ENCODE measurements around the gene DIDO1.

The DIDO1 gene

DNA sequence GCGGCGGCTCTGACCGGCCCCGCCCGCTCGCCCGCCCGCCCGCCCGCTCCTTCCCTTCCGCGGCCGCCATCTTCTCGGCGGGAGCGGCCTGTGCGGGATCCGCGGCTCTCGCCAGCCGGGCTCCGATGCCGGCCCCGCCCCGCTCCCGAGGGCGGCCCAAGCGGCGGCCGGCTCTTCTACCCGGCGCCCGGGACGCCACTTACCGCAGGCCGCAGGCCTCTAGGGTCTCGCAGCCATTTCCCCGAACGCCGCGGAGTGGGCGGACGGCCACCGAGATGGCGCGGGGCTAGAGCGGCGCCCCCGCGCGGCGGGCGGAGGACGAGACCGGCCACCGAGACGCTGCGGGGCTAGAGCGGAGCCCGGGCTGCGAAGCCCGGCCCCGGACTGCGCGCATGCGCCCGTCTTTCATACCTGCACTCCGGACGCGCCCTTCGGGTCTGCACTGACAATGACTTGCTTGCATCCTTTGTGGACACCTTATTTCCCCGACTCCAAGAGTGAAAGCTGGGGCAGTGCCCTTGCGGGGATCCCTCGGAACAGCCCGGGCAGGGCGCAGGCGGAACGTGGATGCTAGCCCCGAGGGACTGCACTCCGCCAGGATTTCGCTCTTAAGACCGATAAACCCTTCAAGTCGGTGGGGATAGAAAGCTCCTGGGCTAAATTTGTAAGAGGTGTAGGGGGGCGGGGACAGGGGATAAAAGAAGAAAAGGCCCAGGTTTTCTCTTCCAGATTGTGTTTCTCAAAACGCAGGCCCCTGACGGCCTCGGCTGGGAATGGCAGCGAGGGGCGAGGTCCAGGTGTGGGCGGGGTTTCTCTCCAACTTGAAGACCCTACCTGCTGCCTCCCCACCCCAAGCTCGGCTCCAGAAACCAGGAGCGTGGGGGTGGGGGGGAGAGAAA is at the start of gene DIDO1:
Gene DIDO1 (minus strand): TSS at position 277 of the 899 bp plus-strand sequence.
- DNase-seq, result peak; percentile 95

DNA sequence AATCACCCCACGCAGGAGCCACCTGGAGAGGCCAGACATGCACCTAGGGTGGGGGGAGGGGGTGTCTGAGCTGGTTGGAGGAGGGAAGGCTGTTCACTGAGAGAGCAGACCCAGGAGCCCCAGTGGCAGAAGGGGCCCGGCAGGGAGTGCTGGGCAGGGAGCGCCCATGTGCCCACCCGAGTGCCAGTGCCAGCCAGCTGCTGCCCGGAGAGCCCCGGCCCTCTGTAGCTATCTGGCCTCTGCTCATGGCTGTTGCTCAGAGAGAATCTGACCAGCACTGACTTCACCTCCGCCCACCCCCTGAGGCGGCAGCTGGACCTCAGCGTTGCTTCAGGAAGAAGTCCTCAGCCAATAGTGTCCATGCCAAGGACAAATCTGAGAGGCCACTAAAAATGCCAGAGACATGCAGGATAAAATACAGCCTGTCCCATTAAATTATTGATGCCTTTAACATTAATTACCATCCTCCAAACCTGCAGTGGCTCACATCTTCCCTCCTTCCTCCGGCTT is 49.0 kb upstream of the DIDO1 start:
- DNase-seq, result no peak

DNA sequence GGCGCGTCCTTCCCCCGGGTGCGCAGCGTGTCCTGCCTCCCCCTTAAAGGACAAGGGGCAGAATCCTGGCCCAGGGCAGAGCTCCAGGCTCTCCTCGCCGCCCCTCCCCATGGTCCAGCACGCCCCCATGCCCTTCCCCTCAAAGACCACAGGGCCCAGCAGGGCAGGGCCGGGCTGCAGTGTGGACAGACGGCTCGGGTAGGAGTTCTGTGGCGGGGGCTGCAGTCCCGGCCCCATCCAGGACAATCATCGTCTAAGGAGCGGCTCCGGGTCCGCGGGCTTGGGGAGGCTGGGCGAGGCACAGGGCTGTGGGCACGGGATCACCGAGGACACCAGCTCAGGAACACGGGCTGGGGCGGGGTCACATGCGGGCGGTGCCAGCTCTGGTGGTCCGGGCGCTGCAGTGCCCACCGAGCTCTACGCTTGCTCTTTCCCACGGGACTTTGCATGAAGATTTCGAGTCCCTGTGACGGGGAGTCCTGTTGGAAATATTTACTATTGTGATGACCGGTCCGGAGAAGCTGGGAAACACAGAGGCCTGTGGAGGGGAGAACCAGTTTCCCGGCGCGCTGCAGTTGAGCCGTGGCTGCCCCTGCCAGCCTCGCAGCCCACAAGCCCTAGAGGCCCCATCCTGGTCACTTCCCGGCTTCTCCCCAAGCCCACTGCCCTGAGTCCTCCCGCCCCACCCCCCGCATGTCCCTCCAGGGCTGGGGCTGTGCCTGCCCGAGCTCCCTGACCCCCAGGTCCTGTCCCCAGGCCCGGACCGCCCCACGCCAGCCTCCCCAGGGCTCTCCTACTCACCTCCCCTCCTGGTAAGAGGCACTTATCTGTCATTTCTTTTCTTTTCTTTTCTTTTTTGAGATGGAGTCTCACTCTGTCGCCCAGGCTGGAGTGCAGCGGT is 46.8 kb upstream of the DIDO1 start:
- no peak for DNase-seq

DNA sequence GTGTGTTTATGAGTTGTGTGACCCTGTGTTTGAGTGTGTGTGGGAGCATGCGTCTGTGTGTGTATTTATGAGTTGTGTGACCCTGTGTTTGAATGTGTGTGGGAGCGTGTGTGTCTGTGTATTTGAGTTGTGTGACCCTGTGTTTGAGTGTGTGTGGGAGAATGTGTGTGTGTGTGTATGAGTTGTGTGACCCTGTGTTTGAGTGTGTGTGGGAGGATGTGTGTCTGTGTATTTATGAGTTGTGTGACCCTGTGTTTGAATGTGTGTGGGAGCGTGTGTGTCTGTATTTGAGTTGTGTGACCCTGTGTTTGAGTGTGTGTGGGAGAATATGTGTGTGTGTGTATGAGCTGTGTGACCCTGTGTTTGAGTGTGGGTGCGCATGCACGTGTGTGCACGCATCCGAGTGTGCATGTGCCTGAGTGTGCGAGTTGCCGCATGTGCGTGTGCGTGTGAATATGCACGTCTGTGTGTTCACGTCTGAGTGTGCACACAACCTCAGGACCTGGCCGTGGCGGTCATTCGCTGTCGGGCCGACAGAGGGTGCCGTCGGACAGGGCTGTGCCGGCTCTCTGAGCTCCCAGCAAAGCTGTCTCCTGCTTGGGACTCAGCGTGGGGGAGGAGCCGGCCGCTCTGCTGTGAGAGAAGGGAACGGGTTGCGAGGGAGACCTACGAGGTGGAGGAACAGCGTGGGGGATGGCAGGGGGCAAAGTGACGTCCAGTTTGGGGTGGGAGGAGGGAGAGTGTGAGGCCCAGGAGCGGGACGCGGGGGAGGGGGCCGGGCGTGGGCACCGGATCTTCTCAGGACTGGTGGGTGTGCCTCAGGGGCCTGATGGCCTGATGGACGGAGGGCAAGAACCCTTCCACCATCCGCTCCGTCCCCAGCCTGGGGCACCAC is 45.9 kb upstream of the DIDO1 start:
- peak; percentile 88 for DNase-seq

DNA sequence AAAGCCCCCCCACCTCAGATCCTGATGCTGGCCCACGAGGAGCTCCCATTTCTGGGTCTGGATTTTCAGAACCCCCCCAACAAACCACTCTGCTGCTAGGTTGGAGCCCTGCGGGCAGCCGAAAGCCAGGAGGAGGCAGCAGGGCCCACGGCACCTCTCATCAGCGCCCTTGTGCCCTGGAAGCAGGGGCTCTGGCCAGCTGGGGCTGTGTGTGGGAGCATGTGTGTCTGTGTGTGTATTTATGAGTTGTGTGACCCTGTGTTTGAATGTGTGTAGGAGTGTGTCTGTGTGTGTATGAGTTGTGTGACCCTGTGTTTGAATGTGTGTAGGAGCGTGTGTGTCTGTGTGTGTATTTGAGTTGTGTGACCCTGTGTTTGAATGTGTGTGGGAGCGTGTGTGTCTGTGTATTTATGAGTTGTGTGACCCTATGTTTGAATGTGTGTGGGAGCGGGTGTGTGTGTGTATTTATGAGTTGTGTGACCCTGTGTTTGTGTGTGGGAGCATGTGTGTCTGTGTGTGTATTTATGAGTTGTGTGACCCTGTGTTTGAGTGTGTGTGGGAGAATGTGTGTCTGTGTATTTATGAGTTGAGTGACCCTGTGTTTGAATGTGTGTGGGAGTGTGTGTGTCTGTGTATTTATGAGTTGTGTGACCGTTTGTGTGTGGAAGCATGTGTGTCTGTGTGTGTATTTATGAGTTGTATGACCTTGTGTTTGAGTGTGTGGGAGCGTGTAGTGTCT is 45.1 kb upstream of the DIDO1 start:
- no peak for DNase-seq

DNA sequence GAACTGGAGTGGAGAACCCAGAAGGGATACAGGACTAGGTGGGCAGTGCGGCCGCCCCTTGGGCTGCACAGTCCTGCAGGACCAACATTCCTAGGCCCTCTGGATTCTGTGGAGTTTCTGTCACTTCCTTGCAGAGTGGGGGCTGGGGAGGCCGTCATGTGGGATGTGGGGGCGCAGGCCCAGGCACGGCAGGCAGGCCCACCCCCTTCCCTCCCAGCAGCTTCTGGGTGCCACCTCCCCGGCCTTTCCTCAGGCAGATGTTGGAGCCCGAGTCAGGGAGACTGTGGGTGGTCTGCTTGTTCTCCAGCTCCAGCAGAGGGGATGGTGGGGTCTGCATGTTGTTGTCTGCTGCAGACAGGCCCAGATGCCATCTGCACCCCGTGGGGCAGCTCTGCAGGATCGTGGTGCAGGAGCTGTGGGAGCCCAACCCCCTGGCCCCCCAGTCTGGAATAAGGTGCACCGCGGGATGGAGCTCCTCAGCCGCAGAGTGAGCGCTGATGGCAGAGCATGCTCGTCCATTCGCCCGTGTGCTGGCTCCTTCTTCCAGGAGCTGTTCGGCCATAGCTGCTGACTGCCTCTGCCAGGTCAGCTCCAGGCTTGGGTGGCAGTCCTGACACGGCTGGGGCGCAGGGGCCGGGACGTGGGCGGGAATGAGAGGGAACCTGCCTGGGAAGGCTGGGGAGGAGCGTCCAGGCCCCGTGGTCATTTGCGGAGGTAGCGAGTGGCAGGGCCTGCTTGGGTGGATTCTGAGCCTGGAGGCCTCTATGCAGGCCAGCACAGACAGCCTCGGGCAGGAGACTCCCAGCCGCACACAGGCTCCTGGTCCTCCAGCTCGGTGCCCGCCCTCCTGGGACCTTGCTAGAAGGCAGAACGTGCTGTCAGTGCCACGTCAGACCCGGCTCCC is 44.3 kb upstream of the DIDO1 start:
- no peak for DNase-seq

DNA sequence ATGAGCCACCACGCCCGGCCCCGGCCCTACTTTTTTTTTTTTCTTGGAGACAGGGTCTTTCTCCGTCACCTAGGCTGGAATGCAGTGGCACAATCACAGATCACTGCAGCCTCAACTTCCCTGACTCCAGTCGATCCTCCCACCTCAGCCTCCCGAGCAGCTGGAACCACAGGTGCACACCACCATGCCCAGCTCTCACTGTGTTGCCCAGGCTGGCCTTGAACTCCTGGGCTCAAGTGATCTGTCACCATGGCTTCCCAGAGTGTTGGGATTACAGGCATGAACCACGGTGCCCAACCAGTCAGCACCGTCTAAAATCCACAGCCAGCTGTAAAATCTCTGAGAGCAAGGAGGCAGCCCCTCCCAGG is 43.6 kb upstream of the DIDO1 start:
- DNase-seq, result no peak

DNA sequence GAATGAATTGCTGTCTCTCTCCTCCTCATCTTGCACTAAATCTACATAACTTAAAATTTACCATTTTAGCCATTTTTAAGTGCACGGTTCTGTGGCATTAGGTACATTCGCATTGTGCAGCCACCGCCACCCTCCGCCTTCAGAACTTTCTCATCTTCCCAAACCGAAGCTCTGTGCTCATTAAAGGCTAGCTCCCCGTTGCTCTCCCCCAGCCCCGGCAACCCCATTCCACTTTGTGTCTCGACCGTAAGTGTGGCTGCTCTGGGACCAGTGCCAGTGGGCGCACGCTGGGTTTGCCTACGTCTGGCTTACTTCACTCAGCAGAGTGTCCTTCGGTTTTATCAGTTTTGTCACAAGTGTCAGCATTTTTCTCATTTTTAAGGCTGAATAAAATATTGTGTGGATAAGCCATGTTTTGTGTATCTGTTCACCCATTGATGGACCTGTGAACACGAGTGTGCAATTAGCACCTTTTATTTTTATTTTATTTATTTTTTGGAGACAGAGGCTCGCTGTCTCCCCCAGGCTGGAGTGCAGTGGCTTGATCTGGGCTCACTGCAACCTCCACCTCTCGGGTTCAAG is 43.0 kb upstream of the DIDO1 start:
- no peak for DNase-seq

DNA sequence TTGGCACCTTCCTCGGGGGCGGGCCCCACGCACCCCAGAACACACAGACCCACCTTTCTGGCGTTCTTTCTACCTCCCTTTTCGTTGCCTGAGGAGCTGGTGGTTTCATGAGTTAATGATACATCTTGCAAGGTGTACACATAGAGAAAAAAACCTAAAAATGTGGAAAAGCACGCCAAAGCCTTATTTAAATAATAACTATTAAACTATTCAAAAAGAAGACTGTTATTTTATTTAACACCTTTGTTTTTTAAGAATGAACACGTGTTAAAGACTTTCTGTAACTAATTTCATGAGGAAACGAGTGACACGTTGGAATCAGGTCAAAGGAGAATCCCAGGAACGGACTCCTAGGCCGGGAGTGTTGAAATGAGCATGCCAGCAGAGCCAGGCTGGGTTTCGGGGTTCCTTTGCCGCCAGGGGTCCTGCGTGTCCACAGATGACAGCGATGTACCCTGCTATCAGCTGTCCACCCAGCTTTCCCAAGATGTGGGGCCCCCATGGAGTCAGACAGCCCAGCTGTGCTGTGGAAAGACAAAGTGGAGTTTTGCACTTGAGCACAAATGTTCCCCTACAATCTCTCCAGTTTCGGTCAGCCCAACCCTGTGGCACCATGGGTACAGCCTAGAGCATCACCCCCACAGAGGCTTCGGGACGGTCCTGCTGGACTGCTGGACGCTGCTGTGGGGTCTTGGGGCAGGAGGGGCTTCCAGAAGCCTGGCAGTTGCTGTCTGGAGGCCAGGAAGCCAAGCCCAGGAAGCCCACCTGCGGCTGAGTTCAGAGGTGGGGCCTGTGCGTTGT is 42.3 kb upstream of the DIDO1 start:
- no peak for DNase-seq

DNA sequence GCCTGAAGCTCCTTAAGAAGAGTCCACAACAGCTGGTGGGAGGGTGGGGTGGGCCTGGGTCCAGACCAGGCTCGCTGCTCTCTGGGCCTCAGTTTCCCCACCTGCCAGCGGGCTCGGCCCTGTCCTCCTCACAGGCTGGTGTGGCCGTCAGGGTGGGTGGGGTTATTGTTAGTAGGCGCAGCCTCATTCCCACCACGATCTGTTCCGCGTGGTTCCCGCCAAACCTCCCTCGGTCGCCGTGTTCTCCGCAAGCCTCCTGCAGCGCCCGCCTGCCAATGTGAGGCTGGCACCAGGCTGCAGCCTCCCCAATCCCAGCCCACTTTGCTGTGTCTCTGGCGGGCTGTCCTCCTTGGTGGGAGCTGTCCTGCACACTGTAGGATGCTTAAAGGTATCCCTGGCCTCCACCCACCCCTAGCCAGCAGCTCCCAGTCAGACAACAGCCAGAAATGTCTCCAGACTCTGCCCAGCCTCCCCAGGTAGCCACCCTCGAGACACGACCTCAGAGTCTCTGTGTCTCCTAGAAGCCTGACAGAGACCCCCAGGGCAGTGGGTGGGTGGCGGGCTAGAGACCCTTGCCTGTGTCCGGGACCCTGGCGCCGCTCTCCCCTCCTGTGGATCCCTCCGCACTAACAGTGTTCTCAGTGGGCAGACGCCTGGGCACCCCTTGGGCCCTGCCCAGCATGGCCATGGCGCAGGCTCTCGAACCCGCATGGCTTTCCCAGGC is 41.5 kb upstream of the DIDO1 start:
- DNase-seq, result no peak

DNA sequence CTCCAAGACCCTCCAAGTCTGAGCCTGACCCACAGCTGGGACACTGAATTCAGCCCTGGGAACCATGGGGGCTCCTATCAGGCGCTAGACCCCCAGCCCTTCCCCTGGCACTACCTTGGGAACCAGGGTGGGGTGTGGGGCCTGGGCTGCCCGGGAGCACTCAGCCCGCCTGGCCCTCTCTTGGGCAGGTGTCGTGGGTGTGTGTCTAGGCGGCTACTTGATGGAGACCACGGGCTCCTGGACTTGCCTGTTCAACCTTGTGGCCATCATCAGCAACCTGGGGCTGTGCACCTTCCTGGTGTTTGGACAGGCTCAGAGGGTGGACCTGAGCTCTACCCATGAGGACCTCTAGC is 40.8 kb upstream of the DIDO1 start:
- DNase-seq, result no peak

DNA sequence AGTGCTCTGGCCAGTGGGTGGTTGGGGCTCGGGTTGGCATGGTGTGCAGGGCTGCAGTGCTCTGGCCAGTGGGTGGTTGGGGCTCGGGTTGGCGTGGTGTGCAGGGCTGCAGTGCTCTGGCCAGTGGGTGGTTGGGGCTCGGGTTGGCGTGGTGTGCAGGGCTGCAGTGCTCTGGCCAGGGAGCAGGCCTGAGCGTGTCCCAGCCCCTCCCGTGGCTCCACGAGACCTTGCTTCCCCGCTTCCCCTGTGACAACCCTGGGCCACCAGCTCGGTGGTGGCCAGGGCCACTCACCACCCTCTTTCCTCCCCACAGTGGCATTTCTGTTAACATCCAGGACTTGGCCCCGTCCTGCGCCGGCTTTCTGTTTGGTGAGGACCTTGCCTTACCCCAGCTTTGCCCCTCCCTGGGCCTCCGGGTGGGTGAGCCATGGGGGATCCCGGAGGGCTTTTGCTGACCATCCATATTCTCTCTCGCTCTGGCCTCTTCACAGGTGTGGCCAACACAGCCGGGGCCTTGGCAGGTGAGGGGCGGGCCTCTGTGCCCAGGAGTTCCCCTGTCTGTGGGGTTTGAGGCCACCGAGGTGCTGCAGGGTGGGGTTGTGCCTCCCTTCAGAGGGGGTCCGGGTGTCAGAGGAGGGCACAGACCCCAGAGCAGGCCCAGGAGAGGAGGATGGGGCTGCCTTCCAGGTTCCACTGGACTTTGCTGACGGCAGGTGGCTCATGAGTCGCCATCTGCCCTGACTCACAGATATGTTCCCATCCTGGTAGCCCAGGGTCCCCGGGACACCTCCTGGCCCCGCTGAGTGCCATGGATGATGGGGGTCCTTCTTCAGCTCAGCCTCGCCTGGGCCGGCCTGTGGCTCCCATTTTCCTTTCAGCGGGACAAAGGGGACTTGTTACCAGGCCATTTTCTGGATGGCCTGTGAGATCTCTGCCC is 40.2 kb upstream of the DIDO1 start:
- no peak for DNase-seq

DNA sequence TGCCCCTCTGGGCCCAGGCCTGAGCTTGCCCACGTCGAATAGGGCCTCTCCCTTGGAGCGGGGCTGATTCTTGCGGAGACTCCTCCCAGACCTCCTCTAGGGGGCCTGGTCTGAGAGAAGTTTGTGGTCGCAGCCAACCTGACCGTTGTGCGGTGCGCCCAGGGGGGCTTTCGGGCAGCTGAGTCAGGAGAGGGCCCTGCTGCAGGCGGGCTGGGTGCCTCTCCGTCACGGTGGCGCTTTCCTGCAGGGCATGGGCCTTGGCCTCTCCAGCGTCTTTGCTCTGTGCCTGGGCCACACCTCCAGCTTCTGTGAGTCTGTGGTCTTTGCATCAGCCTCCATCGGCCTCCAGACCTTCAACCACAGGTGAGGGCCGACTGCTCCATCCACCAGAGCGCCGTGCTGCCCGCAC is 39.1 kb upstream of the DIDO1 start:
- DNase-seq, result no peak

DNA sequence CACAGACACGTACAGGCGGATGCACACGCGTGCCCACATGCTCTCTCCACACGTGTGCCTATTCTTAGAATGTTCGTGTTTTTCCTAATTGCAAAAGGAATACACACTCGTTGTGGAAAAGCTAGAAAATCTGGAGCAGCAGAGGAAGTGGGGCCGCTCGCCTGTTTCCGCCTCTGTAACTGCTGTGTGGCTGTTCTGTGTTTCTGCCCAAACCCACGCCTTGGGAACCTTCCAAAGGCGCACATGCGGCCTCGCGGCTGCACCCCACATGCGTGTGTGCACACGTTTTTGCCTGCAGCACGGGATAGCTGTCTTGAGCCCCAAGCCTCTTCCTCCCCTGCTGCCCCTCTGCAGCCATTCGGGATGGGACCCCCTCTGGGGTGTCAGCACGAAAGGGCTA is 38.4 kb upstream of the DIDO1 start:
- no peak for DNase-seq

DNA sequence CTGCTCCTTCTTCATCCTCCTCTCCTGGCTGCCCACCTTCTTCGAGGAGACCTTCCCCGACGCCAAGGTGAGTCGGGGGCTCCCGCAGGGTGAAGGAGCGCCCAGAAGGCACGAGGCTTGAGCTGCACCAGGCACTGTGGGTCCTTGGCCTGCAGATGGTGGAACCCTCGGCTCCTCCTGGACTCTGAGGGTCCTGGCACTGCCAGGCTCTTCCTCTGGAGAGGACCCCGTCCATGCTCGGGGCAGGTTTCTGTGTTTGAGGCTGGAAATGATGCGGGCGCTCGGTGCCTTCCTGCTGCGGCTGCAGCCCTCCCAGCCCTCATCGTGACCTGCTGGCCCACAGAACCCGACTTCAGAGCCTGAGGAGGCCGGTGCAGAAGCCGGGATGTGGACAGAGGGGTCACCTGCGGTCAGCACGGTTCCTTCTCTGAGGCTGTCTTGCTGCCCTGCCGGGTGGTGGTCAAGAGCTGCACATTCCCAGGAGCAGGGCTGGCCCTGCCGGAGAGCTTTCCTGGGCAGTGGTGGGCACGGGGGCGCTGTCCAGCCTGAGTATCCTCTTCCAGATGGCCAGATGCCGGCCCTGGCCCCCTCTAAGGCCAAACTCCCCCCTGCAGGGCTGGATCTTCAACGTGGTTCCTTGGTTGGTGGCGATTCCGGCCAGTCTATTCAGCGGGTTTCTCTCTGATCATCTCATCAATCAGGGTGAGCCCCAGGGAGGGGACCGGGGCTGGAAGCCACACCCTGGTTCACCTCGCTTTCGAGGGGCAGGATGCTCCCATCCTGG is 37.5 kb upstream of the DIDO1 start:
- DNase-seq, result no peak

DNA sequence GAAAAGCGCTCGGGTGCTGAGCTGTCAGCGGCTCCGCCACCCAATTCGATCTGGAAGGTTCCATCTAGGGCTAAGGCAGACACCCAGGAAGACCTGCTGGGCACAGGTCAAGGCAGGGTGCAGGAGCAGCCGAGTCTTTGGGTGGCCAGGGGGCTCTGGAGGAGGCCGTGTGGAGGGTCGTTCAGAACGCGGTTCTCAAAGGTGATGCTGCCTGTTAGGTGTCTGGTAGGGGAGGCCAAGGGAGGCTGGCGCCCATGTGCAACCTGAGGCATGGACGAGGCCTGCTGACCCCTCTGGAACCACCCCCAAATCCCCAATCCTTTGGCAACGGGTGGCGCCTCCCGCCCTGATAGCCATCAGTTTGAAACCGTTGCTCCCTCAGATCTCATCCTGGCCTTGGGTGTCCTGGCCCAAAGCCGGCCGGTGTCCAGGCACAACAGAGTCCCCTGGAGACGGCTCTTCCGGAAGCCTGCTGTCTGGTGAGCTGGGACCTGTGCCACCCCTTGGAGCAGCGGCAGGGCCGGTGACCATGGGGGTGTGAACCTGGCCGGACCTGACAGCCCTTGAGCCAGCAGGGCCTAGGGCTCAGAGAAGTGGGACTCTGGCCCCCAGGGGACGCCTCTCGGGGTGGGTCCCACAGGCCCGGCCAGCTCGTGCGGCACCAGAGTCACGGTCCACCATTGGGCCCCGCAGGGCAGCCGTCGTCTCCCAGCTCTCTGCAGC is 36.7 kb upstream of the DIDO1 start:
- DNase-seq, result no peak

Measured in CD4-positive, alpha-beta T cell treated with Interleukin-6 for 4 hours (primary cell).